Fibroblast of lung (primary cell): ENCODE results near the gene UCHL1. TPM values are rescaled to one million over a fixed set of nuclear protein-coding genes. Genes with fewer than 3 reads are reported as not detected.

ENCODE experiments used
- DNase-seq, 2 donors: peaks; one replicate each; pipeline versions ENCODE4 v3.0.0 to v3.0.0-alpha.2; 2010; ENCODE audit warnings: low read depth in 2 of 2
- H2AFZ ChIP-seq: 2 replicates; pipeline ENCODE4 v1.5.1; 2012; ENCODE audit warnings: low read length, control low read depth, inconsistent platforms
- H3K27ac ChIP-seq: 2 replicates; pipeline ENCODE4 v1.5.1; 2011; ENCODE audit warnings: low read length, control low read depth; ENCODE audit not compliant: insufficient read depth
- H3K27me3 ChIP-seq: 2 replicates; pipeline ENCODE4 v1.5.1; 2011; ENCODE audit warnings: mild to moderate bottlenecking, low read length; ENCODE audit not compliant: control insufficient read depth, insufficient read depth
- H3K36me3 ChIP-seq: 2 replicates; pipeline ENCODE4 v1.5.1; 2011; ENCODE audit warnings: low read length; ENCODE audit not compliant: control insufficient read depth, insufficient read depth
- H3K4me1 ChIP-seq: 2 replicates; pipeline ENCODE4 v1.5.1; 2011; ENCODE audit warnings: low read length; ENCODE audit not compliant: control insufficient read depth, insufficient read depth; ENCODE audit errors: extremely low read depth
- H3K4me2 ChIP-seq: 2 replicates; pipeline ENCODE4 v1.5.1; 2011; ENCODE audit warnings: low read length, control low read depth; ENCODE audit not compliant: insufficient read depth; ENCODE audit errors: extremely low read depth
- H3K4me3 ChIP-seq, 4 experiments: fragments of 200-600 bp in 1 of 4; sonication (generic) in 1 of 4; replicated peaks in 1 of 4; 2 replicates each; pipeline ENCODE4 v1.5.1; 2011 to 2016; ENCODE audit warnings: low read length in 4 of 4, low read depth in 3 of 4, mild to moderate bottlenecking in 3 of 4, control low read depth in 2 of 4, inconsistent platforms in 1 of 4, mixed read lengths in 1 of 4; ENCODE audit not compliant: insufficient read depth in 1 of 4; ENCODE audit errors: control extremely low read depth in 1 of 4
- H3K79me2 ChIP-seq: 2 replicates; pipeline ENCODE4 v1.5.1; 2012; ENCODE audit warnings: mild to moderate bottlenecking, low read length, inconsistent platforms; ENCODE audit not compliant: control insufficient read depth, insufficient read depth
- H3K9ac ChIP-seq: 2 replicates; pipeline ENCODE4 v1.5.1; 2011; ENCODE audit warnings: mild to moderate bottlenecking, low read length, control low read depth; ENCODE audit not compliant: insufficient read depth
- H3K9me3 ChIP-seq: 2 replicates; pipeline ENCODE4 v1.5.1; 2012; ENCODE audit warnings: low read depth, low read length; ENCODE audit not compliant: control insufficient read depth, insufficient read depth
- H4K20me1 ChIP-seq: 2 replicates; pipeline ENCODE4 v1.5.1; 2011; ENCODE audit warnings: low read length; ENCODE audit not compliant: control insufficient read depth, insufficient read depth; ENCODE audit errors: extremely low read depth
- EZH2 ChIP-seq: IDR thresholded peaks from 2 replicates; pipeline ENCODE4 v1.5.1; 2012; ENCODE audit warnings: low read length, control low read depth, mild to moderate bottlenecking; ENCODE audit errors: missing control alignments
- polyA plus RNA-seq, 2 donors: library from polyadenylated mRNA; depleted of rRNA in 1 of 2; stranded (reverse) in 1 of 2; unstranded in 1 of 2; fragments of >200 nt; gene quantifications; 2 replicates each; pipeline ENCODE4 v1.2.1, GENCODE V29; 2011 to 2012; ENCODE audit warnings: missing spikeins in 1 of 2
- total RNA-seq: library from RNA; depleted of rRNA; stranded (reverse); fragments of >200 nt; gene quantifications from 2 replicates; pipeline ENCODE4 v1.2.1, GENCODE V29; 2014
- TF ChIP-seq, protein P1 (sequence below), 2 donors: IDR thresholded peaks in 1 of 2; conservative IDR thresholded peaks in 1 of 2; 1 replicate in 1 of 2; 2 replicates in 1 of 2; pipeline ENCODE4 v1.5.1; 2011 to 2012; ENCODE audit warnings: low read length in 2 of 2, control low read depth in 1 of 2, inconsistent platforms in 1 of 2, low read depth in 1 of 2, mild to moderate bottlenecking in 1 of 2

The UCHL1 gene
- total and polyA plus RNA-seq, 2 donors (not counting 1 experiment from before 2014, with no cell fraction given) = 397 to 491 TPM

DNA sequence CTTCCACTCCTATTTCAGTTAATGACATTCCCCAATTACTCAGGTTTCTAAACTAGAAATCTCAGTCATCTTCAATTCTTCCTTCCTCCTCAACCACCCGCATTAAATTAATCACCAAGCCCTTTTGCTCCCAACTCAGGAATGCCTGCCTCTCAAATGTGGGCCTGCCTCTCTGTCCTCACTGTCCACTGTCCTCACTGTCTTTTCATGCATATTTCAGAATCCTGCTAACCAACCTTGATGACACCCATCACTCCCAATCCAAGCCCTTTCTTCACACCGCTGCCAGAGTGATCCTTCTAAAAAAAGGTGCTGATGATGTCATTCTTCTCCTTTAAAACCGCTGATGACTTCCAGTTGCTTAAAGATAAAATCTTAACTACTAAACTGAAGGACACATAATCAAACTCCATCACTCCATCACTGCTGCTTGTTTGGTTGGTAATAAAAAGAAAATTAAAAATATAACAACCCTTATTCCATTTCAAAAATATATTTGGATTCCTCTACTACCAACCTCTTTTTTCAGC, 37.2 kb upstream of the UCHL1 start:
- Histone ChIP-seq H2AFZ (no peak overlapping the region), H3K36me3 (no peaks in the 10 kb centered on the region), H3K4me1 (no peaks in the 10 kb centered on the region), H3K4me3 (no peak overlapping the region), H4K20me1 (no peaks in the 10 kb centered on the region), H3K9me3 (no peaks in the 10 kb centered on the region), H3K4me2 (no peak overlapping the region), H3K79me2 (no peaks in the 10 kb centered on the region), H3K27me3 (no peaks in the 10 kb centered on the region), H3K27ac (no peak overlapping the region), H3K9ac (no peak overlapping the region)
- no peak for DNase-seq
- TF ChIP-seq, protein P1, sequence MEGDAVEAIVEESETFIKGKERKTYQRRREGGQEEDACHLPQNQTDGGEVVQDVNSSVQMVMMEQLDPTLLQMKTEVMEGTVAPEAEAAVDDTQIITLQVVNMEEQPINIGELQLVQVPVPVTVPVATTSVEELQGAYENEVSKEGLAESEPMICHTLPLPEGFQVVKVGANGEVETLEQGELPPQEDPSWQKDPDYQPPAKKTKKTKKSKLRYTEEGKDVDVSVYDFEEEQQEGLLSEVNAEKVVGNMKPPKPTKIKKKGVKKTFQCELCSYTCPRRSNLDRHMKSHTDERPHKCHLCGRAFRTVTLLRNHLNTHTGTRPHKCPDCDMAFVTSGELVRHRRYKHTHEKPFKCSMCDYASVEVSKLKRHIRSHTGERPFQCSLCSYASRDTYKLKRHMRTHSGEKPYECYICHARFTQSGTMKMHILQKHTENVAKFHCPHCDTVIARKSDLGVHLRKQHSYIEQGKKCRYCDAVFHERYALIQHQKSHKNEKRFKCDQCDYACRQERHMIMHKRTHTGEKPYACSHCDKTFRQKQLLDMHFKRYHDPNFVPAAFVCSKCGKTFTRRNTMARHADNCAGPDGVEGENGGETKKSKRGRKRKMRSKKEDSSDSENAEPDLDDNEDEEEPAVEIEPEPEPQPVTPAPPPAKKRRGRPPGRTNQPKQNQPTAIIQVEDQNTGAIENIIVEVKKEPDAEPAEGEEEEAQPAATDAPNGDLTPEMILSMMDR (conservative IDR thresholded peaks at IDR 0.05 in 1 of 2, IDR thresholded peaks at IDR 0.05 in 1 of 2; ENCODE audit: low read depth in 1 of 2, low read length in 2 of 2) = no peak
- TF ChIP-seq EZH2 = no peak

DNA sequence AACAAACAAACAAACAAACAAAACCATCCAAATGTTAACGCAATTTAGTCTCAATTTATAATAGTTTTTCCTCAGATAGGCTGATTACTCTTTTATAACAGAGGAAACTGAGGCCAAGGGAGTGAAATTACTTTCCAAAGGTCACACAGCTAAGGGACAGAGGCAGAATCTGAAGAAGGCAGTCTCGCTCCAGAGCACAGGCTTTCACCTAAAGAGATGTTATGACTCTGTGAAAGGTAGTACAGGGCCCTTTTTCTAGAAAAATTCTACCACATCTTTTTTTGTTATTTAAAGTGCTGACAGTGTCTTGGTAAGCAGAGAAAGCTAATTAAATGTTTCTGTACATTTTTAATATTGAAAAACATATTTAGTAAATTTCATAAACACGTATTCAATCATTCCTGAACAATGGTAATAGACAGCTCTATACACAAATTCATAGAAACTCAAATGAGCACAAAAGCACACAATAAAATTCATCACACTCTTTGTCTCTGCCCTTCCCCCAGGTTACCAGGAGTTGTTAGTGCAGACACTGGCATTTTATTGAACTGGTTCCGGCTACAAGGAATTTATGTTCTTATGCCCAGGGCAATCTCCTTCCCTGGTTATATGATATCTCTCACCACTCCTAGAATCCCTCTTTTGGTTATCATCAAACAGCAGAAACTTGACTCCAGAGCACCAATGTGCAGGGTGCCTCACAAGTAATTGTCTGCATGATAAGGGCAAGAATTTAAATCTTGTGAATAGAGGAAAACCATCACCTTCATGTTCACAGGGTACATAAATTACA, 34.7 kb upstream of the UCHL1 start:
- Histone ChIP-seq H3K36me3 (no peaks in the 10 kb centered on the region), H4K20me1 (no peaks in the 10 kb centered on the region), H3K9ac (no peak overlapping the region), H3K79me2 (no peaks in the 10 kb centered on the region), H3K4me3 (no peak overlapping the region), H3K4me1 (no peaks in the 10 kb centered on the region), H3K9me3 (no peaks in the 10 kb centered on the region), H3K27me3 (no peaks in the 10 kb centered on the region), H3K27ac (no peak overlapping the region), H3K4me2 (no peak overlapping the region), H2AFZ (no peak overlapping the region)
- no peak for DNase-seq
- TF ChIP-seq, protein P1 (conservative IDR thresholded peaks at IDR 0.05 in 1 of 2, IDR thresholded peaks at IDR 0.05 in 1 of 2; ENCODE audit: low read depth in 1 of 2, low read length in 2 of 2) = no peak
- TF ChIP-seq EZH2 = no peak

DNA sequence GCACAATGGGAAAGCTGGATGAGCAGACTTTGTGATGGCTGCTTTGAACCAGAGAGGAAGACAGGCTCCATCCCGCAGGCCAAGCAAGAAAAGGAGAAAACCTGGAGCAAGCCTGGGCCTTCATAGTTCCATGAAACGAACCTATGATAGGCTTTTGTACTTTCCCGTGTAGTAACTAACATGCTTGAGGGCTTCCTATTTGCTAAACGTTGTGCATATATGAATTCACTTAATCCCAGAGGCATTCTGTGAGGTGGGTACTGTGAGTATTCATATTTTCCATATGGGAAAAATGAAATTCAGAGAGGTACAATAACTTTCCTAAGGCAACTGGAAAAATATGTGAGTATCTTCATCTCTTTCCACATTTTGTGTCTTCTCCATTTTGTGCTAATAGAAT, 28.8 kb upstream of the UCHL1 start:
- H3K27me3 ChIP-seq = no peaks in the 10 kb centered on the region
- no peak for DNase-seq
- no peaks in the 10 kb centered on the region for H3K4me1 ChIP-seq
- H3K9ac ChIP-seq = no peak overlapping the region
- H3K4me2 ChIP-seq = no peak overlapping the region
- no peak for TF ChIP-seq EZH2
- TF ChIP-seq, protein P1 (conservative IDR thresholded peaks at IDR 0.05 in 1 of 2, IDR thresholded peaks at IDR 0.05 in 1 of 2; ENCODE audit: low read depth in 1 of 2, low read length in 2 of 2) = no peak
- no peak overlapping the region for H2AFZ ChIP-seq
- no peaks in the 10 kb centered on the region for H3K9me3 ChIP-seq
- H3K36me3 ChIP-seq = no peaks in the 10 kb centered on the region
- no peak overlapping the region for H3K27ac ChIP-seq
- H3K4me3 ChIP-seq = no peak overlapping the region
- H4K20me1 ChIP-seq = no peaks in the 10 kb centered on the region
- H3K79me2 ChIP-seq = no peaks in the 10 kb centered on the region
